HG02759 (cell line): ENCODE results near the gene ZNF497.
"Not testable (repeated sequence)": the region's sequence is repeated elsewhere in the genome, so short reads cannot be mapped to it uniquely, and the experiment has no call there.

Experiments used
- ATAC-seq: cut with Tn5 transposase; IDR thresholded peaks from one replicate; pipeline ENCODE4 v1.9.1; 2021; ENCODE audit warnings: mild to moderate bottlenecking, moderate library complexity; ENCODE audit not compliant: unreplicated experiment

Gene ZNF497

DNA sequence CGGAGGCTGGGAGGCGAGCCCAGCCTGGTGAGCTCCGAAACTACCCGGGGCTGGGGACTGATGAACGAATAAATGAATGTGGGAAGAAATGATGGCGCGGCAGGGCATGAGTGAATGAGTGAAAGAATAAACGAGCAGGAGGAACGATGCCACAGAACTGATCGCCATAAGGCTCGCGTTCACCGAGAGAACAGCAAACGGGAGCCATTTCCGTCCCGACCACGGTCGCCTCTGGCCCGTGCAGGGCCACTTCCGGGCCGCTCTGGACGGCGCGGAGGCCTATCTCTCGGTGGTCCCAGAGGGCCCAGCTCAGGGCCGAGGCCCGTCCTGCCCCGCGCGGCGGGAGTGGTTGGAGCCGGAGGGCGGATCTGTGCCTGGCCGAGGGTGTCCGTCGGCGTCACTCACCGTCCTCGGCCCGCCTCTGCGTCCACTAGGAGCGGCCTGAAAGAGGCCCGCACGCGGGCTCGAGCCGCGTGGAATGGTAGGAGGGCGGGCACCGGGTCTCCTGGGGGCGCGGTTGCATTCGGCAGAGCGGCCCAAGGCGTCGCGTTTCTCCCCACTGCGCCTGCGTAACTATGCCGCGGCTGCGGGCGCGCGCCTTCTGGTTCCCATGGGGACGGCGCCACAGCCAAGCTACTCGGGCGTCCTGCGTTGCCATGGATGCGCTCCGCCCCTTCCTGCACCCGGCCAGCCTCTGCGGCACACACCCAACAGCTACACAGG lies at the start of gene ZNF497:
ZNF497 (minus strand) TSS at position 480 of the 723 bp plus-strand sequence. CDS start 5,116 bp downstream, outside the sequence.
- peak; percentile 87 for ATAC-seq

DNA sequence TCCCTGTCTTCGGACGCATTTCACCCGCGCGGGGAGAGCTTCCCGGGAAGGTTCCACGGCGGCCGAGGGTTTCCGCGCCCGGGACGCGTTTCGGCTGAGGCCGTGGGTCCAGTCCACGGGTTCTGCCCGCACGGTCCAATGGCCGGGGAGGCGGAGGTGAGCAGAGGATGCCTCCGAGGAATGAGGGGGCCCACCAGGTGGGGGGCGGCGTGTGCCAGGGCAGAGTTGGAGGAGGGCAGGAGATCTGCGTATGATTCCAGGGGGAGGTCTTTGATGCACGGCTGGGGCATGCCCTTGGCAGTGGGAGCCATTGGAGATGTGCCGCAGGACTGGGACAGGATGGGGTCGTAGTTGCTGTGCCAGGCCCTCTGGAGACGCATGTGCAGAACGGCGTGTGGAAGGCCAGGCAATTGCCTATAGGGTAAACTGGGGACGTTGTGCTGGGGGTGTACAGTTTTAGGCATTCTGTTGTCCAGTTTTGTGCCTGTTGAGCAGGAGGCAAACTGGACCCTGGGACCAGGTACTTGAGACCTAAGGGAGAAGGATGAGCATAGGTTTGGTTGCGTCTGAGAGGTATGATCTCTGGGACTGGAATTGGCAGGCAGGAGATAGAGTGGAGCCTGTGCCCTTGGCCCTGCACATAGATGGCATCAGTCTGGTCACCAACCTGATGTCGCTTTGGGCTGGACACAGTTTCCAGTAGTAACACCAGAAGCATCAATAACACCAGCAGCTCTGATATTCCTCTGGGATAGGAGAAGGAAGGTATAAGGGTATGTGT lies 46.6 kb upstream of the ZNF497 start:
- peak; percentile 12 for ATAC-seq

DNA sequence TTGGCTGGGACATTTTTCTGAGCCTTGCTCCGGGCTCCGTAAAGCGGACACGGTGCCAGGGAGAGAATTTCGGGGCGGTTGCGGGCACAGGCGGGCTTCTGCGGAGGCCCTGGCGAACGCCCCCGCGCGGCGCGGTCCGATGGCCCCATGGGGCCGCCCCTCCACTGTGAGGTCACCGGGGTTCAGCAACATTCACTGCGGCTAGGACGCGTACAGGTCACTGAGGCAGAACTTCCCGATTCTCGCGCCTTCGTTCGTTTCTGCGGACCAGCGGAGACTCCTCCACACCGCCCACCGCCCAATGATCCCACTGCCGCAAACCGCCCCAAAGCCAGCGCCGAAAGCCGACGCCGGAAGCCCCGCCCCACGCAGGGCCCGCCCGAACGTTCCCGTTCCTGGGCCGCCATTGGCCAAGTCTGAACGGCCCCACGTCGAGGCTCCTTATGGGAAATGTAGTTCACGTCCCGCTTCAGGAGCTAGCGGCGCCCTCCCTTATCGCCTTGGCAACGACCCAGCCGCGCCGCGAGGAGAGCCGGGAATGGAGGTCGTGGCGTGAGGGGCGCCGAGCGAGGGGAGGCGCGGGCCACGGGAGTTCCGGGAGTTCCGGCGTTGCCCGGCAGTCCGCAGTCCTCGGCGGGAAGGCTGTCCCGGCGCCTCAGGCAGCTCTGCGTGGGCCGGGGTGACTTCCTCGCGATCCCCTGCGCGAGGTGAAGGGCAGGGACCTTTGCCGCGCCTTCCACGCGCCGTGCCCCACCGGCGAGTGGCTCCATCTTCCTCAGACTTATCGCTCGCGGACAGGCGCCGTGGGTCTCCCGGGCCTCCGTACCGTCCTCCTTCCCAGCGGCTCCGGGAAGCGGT lies 45.8 kb upstream of the ZNF497 start, which contains the start of gene ZNF584:
ZNF584 (plus strand) TSS at position 498 of the 858 bp plus-strand sequence. CDS start 499 bp downstream, outside the sequence.
- peak; percentile 93 for ATAC-seq

DNA sequence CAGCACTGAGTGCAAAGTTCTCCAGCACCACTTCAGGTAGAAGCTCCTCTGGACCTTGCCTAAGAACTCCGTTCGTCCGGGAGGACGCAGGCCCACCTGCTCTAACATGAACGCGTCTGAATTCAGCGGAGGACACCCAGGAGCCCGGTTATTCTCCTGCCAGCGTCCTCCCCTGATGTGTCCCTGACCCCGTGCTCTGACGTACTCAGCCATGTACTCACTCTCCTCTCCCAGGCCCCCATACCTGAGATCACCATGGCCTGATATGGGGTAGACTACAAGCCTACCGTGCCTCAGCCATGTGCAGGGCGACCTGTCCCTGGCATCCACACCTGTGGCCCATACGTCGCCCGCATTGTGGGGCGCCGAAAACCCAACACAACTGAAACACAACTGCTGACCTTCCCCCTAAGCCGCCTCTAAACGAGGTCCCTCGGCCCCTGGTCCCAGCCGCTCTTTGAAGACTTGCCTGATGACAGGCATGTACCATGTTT lies 45.2 kb upstream of the ZNF497 start:
- peak; percentile 7 for ATAC-seq

DNA sequence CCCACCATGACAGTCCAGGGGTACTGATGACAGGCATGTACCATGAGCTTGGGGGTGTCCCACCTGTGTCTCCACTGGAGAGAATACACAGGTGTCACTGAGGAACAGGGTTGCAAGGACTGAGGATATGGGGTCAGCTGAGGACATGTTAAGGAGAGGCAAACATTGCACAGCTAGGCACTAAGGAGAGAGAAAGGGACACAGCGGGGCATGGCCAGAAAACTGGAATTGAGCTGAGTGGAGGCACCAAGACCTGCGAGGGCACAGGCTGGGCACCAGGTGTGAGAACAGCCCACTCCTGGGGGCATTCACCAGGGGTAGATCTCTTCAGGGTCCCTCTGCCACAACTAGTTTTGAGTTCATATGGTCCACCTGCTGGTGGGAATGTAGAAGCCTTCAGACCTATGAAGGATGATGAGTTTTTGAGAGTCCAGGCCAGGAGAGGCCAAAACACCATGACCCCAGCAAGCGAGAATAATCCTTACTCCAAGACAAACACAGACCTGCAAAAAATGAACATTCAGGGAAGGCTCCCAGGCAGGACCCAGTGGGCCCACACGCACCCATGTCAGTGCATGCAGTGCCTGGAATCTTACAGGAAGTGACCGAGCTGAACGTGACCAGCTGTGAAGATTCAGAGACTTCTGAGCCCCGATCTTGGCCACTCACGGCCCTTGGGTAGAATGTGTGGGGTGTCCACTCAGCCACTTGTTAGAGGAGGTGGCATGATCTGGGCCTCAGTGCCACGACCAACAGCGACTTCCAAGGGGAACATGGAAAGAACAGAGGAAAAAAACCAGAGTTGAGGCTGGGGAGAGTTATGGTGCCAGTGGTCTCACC lies 44.5 kb upstream of the ZNF497 start:
- no peak for ATAC-seq

DNA sequence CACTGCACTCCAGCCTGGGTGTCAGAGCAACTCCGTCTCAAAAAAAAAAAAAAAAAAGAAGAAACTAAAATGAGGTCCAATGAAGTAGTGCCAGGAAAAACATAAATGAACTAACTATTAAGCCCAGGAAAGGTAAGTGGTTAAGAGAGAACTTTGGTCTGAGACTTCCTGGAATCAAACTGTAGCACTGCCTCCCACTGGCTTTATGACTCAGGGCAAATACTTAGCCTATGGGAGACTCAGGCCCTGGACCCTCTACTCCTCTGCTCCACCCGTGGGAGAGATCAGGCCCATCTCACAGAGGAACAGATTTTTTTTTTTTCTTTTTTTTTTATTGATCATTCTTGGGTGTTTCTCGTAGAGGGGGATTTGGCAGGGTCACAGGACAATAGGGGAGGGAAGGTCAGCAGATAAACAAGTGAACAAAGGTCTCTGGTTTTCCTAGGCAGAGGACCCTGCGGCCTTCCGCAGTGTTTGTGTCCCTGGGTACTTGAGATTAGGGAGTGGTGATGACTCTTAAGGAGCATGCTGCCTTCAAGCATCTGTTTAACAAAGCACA lies 41.4 kb upstream of the ZNF497 start:
- not testable (repeated sequence) for ATAC-seq

DNA sequence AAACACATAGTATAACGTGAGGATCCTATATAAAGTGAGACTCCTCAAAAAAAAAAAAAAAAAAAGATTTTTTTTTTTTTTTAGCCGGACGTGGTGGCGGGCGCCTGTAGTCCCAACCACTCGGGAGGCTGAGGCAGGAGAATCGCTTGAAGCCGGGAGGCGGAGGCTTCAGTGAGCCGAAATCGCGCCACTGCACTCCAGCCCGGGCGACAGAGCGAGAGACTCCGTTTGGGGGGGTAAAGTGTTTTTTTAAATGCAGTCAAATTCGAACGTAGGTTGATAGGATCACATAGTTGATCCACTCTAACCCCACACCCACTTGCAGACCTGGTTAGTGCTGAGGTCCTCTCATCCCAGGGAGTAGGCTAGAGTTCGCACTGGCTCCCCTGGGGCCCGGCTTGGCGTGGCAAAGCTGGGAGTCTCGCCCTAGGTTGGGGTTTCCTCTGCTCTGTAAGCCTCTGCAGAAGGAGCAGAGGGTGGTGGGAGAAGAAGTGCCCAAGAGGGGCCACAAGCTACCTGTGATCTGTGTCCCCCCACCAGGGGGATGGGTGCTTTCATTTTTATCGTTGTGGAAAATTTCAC lies 39.4 kb upstream of the ZNF497 start:
- no peak for ATAC-seq

DNA sequence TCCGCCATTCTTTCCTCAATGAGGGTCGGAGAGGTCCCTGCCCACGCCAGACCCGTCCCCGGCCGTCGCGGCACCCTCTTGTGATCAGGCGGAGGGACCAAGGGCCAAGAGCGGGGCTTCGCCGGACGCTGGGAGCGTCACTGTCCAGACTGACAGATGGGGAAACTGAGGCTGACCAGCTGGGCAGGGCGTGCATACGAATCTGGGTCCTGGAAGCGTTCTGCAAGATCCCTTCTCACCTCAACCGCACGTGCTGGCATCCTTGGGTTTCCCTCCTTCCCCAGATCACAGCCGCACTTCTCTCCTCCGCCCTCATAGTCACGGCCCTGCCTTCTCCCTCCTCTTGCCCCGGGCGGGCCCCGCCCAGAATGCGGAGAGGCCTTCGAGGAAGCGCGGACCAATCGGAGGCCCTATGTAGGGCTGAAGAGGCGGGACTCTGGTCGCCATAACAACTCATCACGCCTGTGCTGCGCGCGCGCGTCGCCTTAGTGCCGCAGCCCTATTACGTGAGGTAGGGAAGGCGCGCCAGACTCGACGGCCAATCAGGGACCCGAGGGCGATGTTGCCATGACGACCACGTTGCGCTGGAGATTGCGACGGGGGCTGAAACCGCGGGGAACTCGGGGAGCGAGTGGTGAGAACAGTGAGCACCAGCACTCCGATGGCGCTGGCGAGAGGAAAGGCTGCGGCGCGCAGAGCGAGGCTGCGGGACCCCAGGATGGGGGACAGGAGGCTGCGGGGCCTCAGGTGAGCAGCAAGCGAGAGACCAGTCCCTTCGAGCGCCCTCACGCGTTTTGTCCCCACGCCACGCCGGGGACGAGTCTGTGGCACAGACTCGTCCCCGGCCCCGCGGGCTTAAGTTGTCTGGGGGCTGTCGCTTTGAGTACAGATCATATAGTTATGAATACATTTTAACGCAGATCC lies 38.6 kb upstream of the ZNF497 start:
- peak; percentile 100 for ATAC-seq

DNA sequence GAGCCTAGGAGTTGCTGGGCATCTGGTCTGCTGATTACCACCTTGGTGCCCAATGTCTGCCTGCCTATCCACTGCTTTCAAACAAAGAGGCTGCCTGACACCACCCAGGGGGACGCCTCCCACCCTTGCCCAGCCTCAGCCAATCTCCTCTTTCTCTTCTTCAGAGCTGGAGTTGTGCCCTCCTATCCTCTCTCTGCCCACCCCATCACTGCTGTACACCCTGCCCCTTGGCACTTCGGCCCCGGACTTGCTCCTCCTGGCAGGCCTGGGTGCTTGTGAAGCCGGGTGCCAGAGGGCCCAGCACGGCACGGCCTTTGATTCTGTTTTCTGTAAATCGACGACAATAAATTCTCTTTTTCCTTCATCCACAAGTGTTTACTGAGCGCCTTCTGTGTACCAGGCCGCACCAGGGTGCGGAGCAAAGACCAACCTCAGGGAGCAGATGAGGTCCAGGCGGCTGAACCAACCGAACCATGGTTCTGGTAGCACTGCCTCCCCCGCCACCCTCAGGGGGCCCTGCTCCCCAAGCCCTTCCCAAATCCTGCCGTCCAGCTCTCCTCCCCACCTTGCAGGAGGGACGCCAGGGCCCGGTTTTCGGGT lies 37.9 kb upstream of the ZNF497 start:
- no peak for ATAC-seq

DNA sequence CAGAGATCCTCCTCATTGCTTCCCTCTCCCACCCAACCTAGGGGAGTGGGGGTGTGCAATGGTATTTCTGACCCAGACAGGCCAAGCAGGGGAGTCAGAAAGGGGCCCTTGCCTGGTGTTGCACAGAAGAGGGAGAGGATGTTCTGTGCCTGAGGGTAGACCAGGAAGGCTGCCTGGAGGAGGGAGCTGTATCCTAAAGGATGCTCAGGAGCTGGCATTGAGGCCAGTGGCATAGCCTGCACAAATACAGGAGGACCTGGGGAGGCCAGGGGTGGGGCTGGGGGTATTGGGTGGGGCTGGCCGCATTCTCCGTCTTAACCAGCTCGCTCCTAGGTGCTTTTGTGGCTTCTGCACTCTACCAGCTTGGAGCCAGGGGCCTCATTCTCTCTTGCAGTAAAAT lies 37.4 kb upstream of the ZNF497 start:
- ATAC-seq, result no peak

DNA sequence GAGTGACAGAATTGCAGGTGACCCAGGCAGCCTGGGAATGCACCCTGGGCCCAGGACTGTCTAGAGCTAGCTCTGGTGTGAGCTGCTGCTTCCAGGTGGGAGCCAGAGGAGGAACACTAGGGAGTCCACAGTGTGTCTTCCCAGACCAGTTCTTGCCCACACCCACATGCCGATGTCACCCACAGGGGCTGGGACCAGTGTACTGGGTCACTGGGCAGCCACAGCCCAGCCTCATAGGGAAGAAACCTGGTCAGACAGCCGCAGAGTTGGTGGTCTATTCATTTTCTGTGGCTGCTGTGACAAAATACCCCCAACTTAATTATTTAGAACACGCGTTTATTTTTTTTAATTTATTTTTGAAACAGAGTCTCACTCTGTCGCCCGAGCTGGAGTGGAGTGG lies 36.0 kb upstream of the ZNF497 start:
- ATAC-seq, result no peak

DNA sequence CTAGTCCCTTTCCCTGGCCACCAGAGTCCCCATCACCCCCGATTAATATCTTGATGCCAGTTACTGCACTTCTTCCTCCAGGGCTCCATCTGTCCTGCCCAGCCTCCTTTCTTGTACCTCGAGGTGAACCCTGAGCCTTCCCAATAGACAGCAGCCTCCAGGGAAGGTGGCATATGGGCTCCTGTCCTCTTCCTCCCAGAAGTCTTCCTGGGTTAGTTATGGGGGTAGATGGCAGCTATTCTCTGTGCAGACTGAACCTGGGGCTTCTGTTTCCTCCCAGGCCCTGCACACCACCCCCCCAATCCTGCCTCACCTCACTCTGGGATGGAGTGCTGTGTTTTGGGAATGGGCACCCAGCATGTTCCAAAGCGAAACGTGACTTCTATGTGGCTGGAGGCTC lies 35.5 kb upstream of the ZNF497 start:
- ATAC-seq, result no peak

DNA sequence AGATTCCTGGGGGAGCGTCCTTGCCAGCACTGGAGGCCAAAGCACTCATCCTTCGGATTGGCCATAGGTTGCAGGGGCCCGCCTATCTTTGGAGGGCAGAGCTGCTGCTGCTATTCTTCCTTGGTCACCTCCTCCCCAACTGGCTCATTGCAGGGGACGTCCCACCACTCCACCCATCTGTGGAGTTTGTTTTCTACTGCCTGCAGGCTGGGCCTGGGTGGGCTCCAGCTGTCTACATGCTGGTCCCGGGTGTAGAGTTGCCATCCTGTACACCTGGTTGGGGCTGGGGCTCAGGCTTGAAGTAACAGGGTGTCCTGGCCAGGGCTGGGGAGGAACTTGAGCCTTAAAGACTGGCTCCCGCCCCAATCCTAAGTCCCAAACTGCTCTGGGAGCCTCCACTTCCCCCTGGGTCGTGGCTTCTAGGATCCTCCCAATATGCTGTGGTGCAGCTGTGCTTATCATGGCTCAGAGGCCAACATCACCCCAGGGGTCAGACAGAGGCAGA lies 35.0 kb upstream of the ZNF497 start:
- no peak for ATAC-seq

DNA sequence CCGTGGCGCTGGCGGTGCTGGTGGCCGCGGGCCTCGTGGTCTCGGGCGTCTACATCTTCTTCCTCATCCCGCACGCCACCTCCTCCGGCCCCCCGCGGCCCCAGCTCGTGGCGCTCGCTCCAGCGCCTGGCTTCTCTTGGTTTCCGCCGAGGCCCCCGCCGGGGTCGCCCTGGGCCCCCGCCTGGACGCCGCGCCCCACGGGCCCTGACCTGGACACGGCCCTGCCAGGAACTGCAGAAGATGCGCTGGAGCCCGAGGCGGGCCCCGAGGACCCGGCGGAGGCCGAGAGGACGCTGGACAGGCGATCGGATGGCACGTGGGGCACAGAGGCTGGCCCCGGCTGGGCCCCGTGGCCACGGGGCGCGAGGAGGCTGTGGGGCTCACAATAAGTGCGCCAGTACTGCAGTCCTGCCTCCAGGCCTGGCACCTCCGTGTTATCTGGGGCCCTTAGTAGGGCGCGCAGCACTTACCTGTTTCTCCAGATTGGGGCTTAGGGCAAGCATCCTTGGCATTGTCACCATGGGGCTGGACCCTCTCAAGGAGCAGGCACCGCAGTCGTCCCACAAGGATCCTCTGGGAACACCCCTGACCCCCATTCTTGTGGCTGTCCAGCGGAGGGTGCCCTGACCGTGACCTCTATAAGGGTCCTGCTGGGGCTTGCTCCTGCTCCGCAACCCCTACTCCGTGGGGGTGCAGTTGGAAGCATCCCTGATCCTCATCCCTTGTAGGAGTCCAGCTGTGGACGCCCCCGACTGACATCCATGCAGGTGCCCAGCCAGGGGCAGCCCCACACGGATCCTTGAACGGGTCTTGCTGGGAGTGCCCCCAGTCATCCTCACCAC lies 34.4 kb upstream of the ZNF497 start:
- no peak for ATAC-seq

DNA sequence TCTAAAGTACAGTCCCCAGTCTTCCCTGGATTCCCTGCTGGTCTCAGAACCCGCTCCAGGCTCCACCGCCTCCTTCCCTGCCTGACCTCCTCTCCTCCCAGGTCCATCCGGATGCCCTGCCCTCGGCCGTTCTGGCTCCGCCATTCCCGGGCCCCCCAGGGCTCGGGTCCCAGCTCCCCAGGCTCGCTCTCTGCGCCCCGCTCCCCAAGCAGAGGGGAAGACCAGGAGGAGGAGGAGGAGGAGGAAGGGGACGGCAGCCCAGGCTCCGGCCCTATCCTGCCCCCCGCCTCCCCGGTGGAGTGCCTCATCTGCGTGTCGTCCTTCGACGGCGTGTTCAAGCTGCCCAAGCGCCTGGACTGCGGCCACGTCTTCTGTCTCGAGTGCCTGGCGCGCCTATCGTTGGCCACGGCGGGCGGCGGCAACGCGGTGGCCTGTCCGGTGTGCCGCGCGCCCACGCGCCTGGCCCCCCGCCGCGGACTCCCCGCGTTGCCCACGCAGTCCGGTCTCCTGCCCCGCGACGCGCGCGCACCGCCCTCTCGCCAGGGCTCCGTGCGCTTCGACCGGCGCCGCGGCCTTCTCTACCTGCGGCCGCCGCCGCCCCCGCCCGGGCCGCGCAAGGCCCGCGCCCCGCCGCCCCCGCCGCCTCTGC lies 33.6 kb upstream of the ZNF497 start:
- ATAC-seq, result no peak

DNA sequence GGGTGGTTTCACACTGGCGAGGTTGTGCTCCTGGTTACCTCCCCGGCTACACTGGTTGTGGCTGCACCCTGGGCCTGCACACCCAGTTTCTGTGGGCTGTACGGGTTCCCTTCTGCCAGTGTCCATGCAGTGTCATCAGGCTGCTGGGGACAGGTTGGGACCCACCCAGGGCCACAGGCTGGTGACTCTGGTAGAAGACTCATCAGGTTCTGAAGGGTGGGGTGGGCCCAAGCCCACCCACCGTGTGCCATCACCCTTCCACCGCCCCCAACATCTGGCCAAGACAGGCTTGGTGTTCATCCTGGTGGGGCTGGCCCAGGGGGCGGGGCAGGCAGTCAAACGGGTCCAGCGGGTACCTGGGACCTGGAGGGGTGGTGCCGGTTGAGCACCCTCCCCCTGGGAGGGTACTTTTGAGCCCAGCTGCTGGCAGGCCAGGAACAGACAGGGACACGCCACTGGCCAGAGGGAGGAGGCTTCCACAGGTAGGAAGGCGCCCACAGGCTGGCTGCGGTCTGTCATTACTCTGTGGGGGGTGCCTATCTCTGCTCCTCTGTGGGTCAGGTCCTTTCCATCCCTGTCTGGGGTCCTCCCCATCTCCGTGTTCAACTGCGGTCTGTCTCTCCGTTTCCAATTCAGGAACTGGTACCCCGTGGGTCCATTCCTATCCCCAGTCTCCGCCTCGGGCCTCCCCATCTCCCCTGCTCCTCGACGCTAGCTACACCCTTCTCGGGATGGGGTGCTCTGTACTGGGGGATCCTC lies 32.8 kb upstream of the ZNF497 start, which contains the start of gene RNF225:
RNF225 (plus strand) TSS at position 437 of the 759 bp plus-strand sequence. CDS start 434 bp downstream, outside the sequence.
- ATAC-seq, result no peak
